GM03348 (cell line): ENCODE data around the gene INKA2.

ENCODE experiments used
- DNase-seq: peaks from one replicate; pipeline ENCODE4 v3.0.0; 2012; ENCODE audit warnings: low spot score

The INKA2 gene

GRCh38 chr1:111733183-111733991 lies 5.8 kb downstream of the INKA2 start:
- DNase-seq, result peak; percentile 69

DNA sequence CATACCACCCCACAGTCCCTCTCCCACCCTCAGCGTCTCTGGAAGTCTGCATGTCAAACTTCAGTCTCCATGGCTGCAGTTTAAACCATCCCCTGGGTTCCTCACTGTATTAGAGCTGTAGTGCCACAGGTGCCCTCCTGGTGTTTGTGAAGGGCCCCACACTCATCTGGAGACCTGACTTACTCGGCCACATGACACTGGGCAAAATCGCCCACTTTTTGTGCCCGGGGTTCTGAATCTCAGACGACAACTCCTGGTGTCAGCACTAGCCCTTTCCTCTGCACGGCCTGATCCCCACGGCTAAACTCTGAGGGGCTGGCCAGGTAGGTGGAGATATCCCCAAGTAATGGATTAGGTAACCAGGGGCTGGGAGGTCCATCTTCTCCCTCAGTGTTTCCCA lies 6.5 kb downstream of the INKA2 start:
- DNase-seq, result no peak

- no peak for DNase-seq
These were observed 7.2 kb downstream of the INKA2 start for GRCh38 chr1:111731956-111732355.

DNA sequence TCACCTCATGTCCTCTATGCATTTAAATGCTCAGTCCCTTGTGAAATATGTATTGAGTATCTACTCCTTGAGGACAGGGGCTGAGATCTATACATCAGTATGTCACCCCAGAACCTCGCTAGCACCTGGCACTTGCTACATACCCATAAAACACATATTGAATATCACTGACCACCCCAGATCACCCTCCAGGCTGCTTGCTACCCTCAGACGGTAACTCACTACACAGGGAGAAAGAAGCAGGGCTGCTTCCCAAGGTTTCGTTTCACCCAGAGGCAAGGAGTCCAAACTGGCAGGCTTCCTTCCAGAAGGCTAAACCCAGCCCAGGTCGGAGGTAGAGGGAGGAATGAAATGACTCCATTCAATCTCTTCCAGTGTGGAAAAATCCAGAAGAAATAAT lies 8.5 kb downstream of the INKA2 start:
- no peak for DNase-seq

- no peak for DNase-seq
These were observed 9.1 kb downstream of the INKA2 start for GRCh38 chr1:111729946-111730681.

DNA sequence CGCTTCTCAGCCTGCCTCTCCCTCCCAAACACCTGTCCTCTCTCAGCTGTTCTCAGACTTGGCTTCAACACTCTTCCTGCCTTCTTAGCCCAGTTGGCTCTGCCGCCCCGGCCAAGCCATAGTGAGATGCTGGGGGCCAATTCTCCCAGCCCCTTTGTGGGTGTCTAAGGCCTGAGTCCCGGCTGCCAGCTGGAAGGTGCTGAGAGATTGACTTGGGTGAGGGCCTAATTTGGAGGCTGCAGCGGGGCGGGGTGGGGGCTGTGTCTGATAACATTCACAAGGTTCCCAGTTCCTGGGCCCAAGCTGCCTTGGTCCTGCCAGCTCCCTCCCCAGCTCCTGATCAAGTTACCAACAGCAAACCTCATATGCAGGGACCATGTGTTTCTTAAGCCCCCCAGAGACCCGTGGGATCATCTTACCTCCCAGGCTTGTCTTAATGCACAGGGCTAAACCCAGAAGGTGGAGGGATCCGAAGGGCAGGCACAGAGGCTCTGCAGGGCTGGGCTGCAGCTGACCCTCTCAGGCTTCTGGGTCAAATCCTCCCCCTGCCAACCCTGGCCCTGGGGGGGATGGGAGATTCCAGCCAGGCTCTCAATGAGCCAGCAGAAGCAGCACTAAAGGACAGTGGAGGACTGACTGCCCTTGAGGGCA lies 9.8 kb downstream of the INKA2 start:
- no peak for DNase-seq

DNA sequence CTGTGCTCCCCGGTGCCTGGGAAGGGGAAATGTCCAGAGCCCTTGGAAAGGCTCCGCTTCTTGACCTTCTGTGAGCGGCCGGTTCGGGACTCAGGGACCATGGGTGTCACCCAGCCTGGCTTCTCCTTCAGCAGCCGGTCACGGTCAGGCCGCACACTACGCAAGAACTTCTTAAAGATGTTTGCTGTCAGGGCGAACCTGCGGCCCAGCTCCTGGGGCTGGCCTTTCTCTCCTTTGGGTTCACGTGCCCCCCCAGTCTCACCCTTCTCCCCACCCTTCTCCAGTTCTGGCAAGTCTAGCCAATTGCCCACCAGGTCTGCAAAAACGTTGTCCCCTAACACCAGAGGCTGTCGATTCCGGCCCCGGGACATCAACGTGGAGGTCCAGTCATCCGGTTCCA lies 12.1 kb downstream of the INKA2 start:
- DNase-seq, result no peak

DNA sequence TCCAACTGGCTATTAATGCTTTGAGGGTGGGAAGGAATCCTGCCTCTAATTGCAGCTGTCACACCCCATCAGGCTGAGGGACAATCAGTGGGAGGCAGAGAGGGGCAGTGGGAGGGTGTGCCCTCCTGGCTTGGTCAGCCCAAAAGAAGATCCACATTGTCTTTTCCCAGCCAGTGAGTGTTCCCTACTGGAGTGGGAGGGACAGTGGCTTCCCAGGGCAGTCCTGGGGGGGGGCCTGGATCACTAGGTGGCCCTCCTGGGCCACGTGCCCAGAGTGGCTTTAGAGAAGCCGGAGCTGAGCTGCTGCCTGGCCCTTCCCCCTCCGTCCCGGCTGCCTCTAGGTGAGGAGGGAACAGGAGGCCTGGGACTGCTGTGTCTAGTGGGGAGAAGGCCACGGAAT lies 14.0 kb downstream of the INKA2 start:
- DNase-seq, result no peak

- no peak for DNase-seq
These were observed 15.3 kb downstream of the INKA2 start for GRCh38 chr1:111723871-111724270.

DNA sequence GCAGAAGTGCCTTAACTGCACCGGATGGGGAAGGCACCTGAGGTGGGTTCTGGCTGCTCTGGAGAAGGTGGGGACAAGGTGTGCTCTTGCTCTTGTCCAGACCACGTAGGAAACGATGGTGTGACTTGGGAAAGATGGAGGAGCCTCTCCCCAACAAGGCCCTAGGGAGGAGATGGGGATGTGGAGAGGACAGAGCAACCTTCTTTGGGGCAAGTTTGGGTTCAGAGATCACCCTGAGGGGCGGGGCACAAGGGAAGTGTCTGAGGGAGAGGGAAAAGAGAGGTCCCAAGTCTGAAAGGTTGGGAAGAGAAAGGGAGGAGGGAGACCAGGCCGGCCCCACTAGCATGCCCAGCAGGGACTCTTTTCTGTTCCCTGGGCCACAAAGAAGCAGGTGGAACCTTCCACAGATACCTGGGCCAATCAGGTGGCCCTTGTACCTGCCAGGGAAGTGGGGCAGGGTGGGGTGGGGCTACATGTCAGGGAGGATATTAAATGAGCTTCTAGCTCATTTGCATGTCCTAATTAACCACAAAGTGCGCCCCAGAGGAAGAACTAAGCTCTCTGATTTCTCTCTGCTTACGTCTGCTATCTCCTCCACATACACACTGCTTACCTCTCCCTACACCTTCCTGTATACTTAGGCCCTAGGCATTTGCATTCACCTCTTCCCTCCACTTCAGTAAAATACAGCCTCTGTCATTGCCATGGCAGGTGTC lies 15.9 kb downstream of the INKA2 start:
- DNase-seq, result no peak

GRCh38 chr1:111720977-111721786 lies 18.0 kb downstream of the INKA2 start:
- no peak for DNase-seq

DNA sequence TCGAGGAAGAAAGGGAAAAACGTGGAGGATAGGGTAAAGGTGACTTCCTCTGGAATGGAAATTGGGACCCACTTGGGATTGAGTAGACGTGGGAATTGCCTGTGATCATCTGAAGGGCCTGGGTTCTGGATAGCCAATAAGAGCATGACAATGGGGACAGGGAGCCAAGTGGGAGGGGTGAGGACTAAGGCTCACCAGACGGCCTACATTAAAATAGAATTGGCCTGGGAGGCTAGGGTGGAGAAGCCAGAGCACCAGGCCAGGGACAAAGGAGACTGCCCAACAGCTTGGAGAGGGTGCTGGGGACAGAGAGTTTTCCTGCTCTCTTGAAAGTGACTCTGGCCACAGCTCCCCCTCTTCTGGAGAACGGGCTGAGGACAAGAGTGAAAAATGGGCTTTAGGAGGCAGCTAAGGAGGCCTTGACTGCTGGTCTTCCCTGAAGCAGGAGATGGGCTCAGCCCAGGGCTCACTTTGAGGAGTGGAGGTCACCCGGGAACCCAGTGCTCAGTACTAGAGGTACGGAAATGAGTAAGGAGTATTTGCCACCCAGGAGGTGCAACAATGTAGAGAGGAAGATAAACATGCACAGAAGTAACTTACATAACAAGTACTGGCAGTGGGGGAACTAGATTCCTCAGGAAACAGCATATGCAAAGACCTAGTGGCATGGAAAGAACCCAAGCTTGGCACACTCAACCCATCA lies 18.8 kb downstream of the INKA2 start:
- DNase-seq, result no peak

GRCh38 chr1:111719674-111720132 lies 19.5 kb downstream of the INKA2 start:
- no peak for DNase-seq

GRCh38 chr1:111719135-111719534 lies 20.1 kb downstream of the INKA2 start:
- no peak for DNase-seq

- no peak for DNase-seq
These were observed 21.7 kb downstream of the INKA2 start for GRCh38 chr1:111717450-111717849.

DNA sequence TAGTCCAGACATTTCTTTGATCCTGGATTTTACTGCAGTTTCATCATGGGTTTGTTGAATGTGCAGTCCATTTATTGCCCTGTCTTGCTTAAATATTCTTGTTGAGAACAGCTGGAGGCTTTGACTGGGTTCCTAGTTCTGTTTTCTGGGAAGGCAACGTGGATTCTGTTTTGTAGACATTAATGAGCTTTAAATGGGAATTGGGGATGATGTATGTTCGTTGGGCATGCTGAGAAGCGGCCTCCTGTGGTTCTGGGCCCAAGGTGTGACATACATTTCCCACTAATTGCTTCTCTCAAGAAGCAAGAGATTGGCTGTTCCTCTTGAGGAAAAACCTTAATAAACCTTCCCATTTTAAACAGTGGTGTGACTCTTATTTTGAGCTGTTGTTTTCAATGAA lies 22.9 kb downstream of the INKA2 start:
- DNase-seq, result no peak

DNA sequence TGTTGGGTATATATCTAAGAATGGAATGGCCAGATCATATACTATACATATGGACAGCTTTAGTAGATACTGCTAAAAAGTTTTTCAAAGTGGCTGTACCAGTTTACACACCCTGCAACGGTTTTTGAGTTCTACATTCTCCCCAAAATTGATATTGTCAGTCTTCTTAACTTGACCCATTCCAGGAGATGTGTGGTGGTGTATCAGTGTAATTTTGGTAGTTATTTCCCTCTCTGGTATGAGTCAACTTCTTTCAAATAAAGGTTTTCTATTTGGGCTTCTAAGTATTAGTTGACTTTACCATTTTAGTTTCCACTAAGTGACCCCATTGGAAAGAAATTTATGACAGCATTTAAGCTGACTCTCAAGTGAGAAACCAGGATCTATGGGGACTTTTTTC lies 29.2 kb downstream of the INKA2 start:
- no peak for DNase-seq

DNA sequence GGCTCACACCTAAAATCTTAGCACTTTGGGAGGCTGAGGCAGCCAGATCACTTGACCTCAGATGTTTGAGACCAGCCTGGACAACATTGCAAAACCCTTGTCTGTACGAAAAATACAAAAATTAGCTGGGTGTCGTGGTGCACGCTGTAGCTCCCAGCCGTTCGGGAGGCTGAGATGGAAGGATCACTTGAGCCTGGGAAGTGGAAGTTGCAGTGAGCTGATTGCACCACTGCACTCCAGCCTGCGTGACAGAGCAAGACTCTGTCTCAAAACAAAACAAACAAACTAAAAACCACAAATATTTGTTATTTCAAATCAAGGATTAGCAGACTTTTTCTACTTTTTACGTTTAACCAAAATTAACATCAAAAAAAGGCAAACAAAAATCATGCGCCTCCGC lies 31.3 kb downstream of the INKA2 start:
- no peak for DNase-seq

DNA sequence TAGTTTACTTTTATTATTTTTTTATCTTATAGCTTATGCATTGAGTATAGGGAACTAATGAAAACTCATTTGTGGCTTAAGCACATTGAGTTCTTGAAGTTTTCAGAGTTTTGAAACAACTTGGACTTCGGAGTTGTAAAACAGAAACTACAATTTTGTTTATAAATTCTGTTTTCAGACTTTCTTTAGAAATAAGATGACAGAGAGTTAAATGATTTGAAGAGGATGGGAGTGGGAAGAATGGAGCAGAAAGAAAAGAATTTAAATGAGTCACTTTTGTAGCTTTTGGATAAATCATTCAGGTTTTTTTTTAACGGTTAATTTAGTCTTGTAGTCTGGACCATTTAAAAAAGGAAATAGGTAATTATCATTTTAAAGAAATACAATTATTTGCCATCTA lies 32.3 kb downstream of the INKA2 start:
- no peak for DNase-seq

- no peak for DNase-seq
These were observed 33.4 kb downstream of the INKA2 start for GRCh38 chr1:111705841-111706240.

GRCh38 chr1:111704776-111705175 lies 34.4 kb downstream of the INKA2 start:
- no peak for DNase-seq
